OCI-LY7 (cell line): ENCODE measurements around the gene CDC40.

Source experiments
- CTCF ChIP-seq: fragments of 200-600 bp; sonication (generic); conservative IDR thresholded peaks from 2 replicates; pipeline ENCODE4 v1.5.1; 2014; ENCODE audit warnings: mild to moderate bottlenecking, antibody characterized with exemption, low read length, moderate library complexity, mixed read lengths
- EZH2phosphoT487 ChIP-seq: fragments of 200-600 bp; sonication (generic); IDR thresholded peaks from 2 replicates; pipeline ENCODE4 v1.6.1; 2018; ENCODE audit warnings: low read depth, borderline replicate concordance, mild to moderate bottlenecking, mixed run types, antibody characterized with exemption, low read length, moderate library complexity, mixed read lengths

GRCh38 chr6:110207652-110208051, 27.4 kb downstream of the CDC40 start:
- TF ChIP-seq CTCF (no peak), EZH2phosphoT487 (no peak)
